NCI-H345 treated with DMSO at 0.1 percent for 48 hours (cell line): ENCODE measurements around the gene TCEAL1.
"Not testable (repeated sequence)": the region's sequence is repeated elsewhere in the genome, so short reads cannot be mapped to it uniquely, and the experiment has no call there.

ENCODE experiments used
- DNase-seq: peaks from one replicate; lab custom pipeline; 2025; ENCODE audit not compliant: unreplicated experiment; lab: John Stamatoyannopoulos, UW

TCEAL1 gene, protein sequence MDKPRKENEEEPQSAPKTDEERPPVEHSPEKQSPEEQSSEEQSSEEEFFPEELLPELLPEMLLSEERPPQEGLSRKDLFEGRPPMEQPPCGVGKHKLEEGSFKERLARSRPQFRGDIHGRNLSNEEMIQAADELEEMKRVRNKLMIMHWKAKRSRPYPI

DNA sequence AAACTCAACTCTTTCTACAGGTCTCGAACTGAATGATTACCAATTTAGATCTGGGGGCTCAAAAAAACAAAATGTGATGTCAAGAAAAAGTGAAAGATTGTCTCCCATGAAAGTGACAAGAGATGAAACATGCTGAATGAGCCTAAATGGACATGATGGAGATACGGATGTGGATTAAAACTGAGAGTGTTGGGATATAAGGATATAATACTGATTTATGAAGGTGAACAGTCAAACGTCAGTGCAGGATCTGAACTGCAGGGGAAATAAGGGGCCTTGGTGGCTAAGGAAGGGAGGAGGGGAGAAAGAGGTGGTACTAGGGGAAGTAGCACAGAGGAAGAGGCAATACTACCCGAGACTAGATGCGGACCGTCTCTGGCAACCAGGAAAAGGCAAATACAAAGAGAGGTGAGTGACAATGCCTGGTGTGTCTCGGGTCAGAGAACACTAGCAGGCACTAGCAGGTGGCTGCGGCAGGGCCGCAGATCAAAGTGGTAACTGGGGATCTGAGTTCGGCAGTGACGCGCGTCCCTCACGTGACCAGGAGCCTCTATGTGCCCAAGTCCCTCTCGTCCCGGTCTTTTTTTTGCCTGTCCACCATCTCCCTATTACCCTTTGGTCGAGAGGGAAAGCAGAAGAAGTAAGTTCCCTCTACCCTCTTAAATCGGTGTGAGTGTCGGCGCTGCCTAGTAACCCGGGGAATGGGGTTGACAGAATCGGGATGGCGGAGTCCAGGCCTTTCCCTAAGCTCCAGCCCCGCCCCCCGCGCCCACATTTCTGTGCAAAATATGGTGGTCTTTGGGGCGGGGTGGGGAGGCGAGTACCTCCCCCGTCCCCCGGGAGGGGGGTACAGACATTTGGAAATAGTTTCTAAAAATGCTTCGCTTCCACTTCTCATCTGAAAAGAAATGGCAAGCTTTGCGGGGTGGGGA is at the start of gene TCEAL1:
Gene TCEAL1 (plus strand): TSS at position 590 of the 932 bp plus-strand sequence. CDS start 942 bp downstream, outside the sequence.
- DNase-seq: peak; percentile 31

DNA sequence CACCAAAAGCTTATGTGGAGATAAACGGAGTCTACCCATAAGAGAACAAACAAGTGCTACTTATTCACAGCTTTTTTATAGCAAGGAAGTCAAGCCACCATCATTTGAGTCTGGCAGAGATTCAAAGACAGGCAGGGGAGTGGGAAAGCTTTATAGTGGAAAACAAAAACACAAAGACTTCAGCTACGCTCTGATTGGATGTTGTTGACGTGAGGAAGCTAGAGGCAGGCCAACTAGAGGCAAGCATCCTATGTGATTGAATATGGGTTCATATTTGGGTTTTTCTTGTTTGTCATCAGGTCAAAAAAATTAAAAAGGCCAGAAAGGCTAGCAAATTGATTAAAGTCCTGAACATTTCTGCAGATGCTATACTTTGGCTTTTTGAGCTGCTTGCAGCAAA is 44.2 kb upstream of the TCEAL1 start:
- DNase-seq: peak; percentile 25

DNA sequence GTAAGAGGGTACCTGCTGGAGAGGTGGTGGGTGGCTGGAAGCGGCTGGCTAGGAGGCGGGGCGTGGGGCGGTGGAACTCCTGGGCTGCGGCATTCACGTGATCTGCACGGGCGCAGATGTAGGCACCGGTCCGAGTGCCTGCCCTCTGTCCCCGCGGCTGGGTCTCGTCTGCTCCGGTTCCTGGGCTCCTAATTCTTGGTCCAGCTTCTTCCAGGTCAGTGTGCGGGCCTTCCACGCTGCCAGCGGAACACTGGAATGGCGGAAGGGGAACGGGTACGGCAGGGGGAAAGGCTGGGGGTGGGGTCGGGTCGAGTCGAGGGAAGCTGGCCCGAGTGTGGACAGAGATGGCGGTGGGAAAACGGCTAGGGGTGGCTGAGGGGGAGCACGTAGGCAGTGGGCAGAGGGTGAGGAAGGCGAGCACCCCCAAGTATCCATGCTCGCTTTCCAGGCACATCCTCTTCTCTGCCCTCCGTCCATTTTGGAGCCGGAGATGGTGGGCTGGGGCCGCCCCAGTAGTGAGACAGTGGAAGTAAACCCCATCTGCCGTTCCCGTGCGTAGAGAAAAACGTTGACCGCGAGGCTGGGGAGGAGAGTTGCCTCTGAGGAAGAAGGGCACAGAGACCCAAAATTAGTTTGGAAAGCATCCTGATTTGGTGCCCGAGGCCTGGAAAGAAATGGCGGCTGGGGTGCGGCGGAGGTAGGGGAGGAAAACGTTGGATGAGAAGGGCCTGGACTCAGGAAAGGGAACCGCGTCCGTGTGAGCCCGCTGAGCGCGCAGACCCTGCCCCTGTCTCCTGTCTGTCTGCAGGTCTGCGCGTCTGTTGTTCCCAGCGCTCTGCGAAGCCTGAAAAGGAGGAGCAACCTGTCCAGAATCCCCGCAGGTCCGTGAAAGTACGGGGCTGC is 43.1 kb upstream of the TCEAL1 start, which contains the start of gene TCEAL4:
Gene TCEAL4 (plus strand): TSS at position 105 of the 903 bp plus-strand sequence. CDS start 1,161 bp downstream, outside the sequence.
- peak; percentile 38 for DNase-seq

DNA sequence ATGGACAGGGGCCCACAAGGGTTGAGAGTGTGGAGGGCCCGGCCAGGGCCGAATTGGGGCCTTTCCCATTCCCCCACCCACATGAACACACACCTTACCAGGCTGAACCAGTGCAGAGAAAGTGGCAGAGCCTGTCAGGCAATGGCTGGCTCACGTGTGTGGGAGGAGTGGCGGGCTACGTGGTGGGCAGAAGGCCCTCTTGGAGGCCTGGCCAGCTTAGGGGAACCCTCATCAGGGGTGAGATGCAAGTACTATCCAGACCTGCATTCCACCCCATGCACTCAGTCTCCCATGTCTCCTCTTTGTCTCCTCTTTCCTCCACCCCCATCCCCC is 42.5 kb upstream of the TCEAL1 start:
- no peak for DNase-seq

- no peak for DNase-seq
These were observed 42.1 kb upstream of the TCEAL1 start for GRCh38 chrX:103586659-103587058.

GRCh38 chrX:103592295-103592694 is 36.5 kb upstream of the TCEAL1 start:
- not testable (repeated sequence) for DNase-seq

DNA sequence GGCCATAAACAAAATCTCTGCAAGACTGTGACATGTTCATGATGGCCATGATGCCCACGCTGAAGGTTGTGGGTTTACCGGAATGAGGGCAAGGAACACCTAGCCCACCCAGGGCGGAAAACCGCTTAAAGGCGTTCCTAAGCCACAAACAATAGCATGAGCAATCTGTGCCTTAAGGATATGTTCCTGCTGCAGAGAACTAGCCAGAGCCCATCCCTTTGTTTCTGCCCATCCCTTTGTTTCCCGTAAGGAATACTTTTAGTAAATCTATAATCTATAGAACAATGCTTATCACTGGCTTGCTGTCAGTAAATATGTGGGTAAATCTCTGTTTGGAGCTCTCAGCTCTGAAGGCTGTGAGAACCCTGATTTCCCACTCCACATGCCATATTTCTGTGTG is 33.6 kb upstream of the TCEAL1 start:
- DNase-seq: not testable (repeated sequence)

DNA sequence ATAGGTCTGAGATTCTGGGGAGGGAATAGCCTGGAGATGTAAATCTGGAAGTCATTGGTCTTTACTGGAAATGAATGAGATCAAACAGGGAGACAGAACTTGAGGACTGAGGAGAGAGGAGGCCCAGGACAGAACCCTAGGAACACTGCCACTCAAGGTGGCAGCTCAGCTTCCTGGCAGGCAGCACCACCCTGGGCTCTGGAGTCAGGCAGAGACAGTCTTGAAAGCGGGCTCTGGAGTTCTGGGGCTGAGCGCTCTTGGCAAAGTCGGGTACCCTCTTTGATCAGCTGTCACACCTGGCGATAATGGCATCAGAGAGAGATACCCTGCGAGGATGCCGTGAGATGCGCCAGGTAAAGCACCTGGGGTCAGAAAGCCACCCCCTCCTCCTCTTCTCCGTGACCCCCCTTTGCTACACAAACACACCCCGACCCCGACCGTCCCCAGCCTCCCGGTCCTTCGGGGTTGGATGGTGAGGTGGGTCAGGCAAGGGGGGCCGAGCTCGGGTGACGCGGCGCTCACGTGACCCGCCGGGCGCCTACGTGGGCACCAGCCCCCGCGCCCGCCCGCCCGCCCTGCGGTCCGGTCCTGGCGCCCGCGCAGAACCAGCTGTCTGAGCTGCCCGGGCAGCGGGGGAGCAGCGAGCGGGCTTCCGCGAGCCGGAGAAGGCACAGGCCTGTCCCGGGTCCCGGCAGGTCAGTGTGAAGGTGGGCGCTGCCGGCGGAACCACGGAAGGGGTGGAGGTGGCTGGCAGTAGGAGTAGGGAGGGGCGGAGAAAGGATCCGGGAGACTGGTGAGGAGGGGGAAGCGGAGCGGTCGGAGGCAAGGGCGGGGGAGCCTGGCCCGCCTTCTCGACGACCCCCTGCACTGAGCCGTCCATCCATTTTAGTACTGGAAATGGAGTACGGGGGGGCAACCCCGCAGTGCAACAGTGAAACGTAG is 21.1 kb upstream of the TCEAL1 start, which contains the start of gene TCEAL3:
Gene TCEAL3 (plus strand): TSS at position 600 of the 942 bp plus-strand sequence. CDS start 1,102 bp downstream, outside the sequence.
- peak; percentile 22 for DNase-seq

DNA sequence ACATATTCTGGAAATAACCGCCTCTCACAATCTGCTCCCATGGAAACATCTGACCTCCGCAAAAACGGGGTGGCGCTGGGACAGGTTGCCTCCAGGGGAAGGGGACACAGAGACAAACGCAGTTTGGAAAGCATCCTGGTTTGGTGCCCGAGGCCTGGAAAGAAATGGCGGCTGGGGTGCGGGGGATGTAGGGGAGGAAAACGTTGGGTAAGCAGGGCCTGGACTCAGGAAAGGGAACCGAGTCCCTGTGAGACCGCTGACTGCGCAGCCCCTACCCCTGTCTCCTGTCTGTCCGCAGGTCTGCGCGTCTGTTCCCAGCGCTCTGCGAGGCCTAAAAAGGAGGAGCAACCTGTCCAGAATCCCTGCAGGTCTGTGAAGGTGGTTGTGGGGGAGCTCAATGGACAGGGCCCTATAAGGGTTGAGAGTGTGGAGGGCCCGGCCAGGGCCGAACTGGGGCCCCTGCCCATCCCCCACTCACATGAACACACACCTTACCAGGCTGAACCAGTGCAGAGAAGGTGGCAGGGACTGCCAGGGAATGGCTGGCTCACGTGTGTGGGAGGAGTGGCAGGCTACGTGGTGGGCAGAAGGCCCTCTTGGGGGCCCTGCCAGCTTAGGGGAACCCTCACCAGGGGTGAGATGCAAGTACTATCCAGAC is 20.3 kb upstream of the TCEAL1 start:
- no peak for DNase-seq

DNA sequence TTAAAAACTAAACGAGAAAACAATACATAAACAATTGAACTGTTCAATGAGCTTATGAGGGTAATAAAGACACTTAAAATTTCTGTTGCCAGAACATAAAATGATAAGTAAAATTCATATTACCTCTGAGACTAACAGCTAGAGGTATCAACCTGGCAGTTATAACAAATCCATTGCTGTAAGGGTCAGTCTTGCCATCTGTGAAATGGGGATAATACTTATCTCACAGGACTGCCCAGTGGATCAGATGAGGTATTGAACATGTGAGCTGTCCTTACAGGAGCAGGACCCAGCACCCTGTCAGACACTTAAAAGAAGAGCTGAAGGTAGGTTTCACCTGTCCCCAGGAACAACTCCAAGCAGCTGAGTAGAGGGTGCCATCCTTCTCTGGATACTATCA is 18.5 kb upstream of the TCEAL1 start:
- no peak for DNase-seq

DNA sequence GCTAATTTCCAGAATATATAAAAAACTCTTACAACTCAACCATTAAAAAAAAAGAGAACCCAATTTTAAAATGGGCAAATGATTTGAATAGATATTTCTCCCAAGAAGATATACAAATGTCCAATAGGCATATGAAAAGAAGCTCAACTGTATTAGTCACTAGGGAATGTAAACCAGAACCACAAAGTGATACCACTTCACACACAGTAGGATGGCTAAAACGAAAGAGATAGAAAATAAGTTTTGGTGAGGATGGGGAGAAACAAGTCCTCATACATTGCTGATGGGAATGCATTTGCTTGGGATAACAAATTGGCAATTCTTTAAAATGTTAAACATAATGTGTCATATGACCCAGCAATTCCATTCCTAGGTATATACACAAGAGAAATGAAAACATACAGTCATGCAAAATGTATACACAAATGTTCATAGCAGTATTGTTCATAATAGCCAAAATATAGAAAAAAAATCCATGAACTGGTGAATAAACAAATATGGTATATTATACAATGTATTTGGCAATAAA is 15.3 kb upstream of the TCEAL1 start:
- no peak for DNase-seq

GRCh38 chrX:103614999-103615398 is 13.8 kb upstream of the TCEAL1 start:
- DNase-seq: no peak

- no peak for DNase-seq
These were observed 12.9 kb upstream of the TCEAL1 start for GRCh38 chrX:103615781-103616371.

- no peak for DNase-seq
These were observed 12.0 kb upstream of the TCEAL1 start for GRCh38 chrX:103616676-103617186.

DNA sequence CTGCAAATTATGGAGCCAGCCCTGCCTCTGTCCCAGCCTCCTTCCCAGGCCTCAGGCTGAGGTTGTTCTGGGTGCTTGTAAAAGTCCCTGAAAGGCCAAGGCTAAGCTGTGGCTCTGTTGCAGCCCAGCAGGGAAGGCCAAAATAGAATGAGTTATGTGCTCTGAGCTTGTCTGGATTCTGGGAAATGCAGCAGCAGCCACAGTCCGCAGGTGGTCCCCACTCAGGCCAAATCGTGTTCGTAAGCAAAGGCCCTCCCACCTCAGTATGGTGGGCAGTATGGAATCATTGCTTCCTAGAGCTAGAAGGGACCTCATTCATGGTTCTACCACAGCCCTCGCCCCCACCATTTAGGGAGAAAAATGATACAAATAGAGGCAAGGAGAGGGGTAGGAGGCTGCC is 4.7 kb upstream of the TCEAL1 start:
- no peak for DNase-seq

- no peak for DNase-seq
These were observed 1.9 kb upstream of the TCEAL1 start for GRCh38 chrX:103626855-103627254.

DNA sequence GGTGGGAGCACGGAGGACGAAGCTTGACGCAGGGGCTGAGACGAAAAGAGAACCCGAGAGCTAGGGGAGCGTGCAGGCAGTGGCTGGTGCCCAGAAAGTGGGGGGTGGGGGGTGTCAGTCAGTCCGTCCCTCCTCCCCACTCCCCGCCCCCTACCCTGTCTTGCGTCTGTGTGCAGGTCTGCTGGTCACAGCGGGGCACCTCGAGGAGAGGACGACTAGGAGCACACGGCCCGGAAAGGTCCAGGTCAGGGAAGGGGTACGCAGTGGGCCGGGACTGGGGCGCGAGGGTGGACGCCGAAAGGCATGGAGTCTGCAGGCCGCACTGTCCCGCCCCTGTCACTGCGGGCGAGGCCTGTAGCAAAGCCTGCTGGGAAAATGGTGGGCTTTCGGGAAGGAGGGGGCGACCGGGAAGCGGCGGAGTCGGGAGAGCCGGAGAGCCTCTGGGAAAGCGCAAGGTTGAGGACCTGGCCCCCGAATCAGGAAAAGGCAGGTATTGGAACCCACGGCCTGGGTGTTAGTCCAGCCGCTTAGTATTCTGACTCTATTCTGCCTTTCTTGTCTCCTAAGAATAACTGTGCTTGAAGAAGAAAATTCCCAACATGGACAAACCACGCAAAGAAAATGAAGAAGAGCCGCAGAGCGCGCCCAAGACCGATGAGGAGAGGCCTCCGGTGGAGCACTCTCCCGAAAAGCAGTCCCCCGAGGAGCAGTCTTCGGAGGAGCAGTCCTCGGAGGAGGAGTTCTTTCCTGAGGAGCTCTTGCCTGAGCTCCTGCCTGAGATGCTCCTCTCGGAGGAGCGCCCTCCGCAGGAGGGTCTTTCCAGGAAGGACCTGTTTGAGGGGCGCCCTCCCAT is 769 bp downstream of the TCEAL1 start:
- peak; percentile 46 for DNase-seq

GRCh38 chrX:103630171-103630511 is 1.4 kb downstream of the TCEAL1 start:
- no peak for DNase-seq
